GM19025 (cell line): ENCODE data around the gene GSG1L2.

Experiments used
- ATAC-seq: cut with Tn5 transposase; IDR thresholded peaks from one replicate; pipeline ENCODE4 v1.9.1; 2021; ENCODE audit warnings: mild to moderate bottlenecking, low read depth, moderate library complexity; ENCODE audit not compliant: unreplicated experiment

Gene GSG1L2

GRCh38 chr17:9821921-9822320, at the start of gene GSG1L2:
TSS of gene GSG1L2 (minus strand) at chr17:9822079. CDS start at chr17:9822071, 8 bp downstream.
- no peak for ATAC-seq

GRCh38 chr17:9868552-9868951, 46.7 kb upstream of the GSG1L2 start:
- no peak for ATAC-seq

GRCh38 chr17:9865586-9865985, 43.7 kb upstream of the GSG1L2 start:
- no peak for ATAC-seq

GRCh38 chr17:9862949-9863348, 41.1 kb upstream of the GSG1L2 start:
- ATAC-seq = no peak

- ATAC-seq = no peak
Measured at GRCh38 chr17:9862220-9862619, 40.3 kb upstream of the GSG1L2 start.

- no peak for ATAC-seq
Measured at GRCh38 chr17:9860851-9861250, 39.0 kb upstream of the GSG1L2 start.

GRCh38 chr17:9859781-9860180, 37.9 kb upstream of the GSG1L2 start:
- no peak for ATAC-seq

GRCh38 chr17:9855036-9855435, 33.2 kb upstream of the GSG1L2 start:
- no peak for ATAC-seq

GRCh38 chr17:9854255-9854654, 32.4 kb upstream of the GSG1L2 start:
- ATAC-seq = no peak

- ATAC-seq = no peak
Measured at GRCh38 chr17:9850151-9850550, 28.3 kb upstream of the GSG1L2 start.

- ATAC-seq = no peak
Measured at GRCh38 chr17:9845306-9845705, 23.4 kb upstream of the GSG1L2 start.

GRCh38 chr17:9844153-9844552, 22.3 kb upstream of the GSG1L2 start:
- no peak for ATAC-seq

GRCh38 chr17:9843152-9844010, 21.5 kb upstream of the GSG1L2 start:
- no peak for ATAC-seq

GRCh38 chr17:9842057-9842758, 20.3 kb upstream of the GSG1L2 start:
- ATAC-seq = no peak

GRCh38 chr17:9839433-9839832, 17.6 kb upstream of the GSG1L2 start:
- no peak for ATAC-seq

GRCh38 chr17:9837551-9838471, 15.9 kb upstream of the GSG1L2 start:
- ATAC-seq = no peak

- no peak for ATAC-seq
Measured at GRCh38 chr17:9833922-9834321, 12.0 kb upstream of the GSG1L2 start.

- no peak for ATAC-seq
Measured at GRCh38 chr17:9830711-9831110, 8.8 kb upstream of the GSG1L2 start.

GRCh38 chr17:9829343-9829742, 7.5 kb upstream of the GSG1L2 start:
- ATAC-seq = no peak
